Iris pigment epithelial cell (primary cell): ENCODE measurements around the gene SLC16A11.
A peak's percentile ranks its signal among the peaks of the same experiment; 100 is the strongest.
"Not testable (repeated sequence)": the region's sequence is repeated elsewhere in the genome, so short reads cannot be mapped to it uniquely, and the experiment has no call there.

Experiments used
- DNase-seq: peaks from one replicate; pipeline ENCODE4 v3.0.0-alpha.2; 2011; ENCODE audit warnings: low read depth

SLC16A11 gene

DNA sequence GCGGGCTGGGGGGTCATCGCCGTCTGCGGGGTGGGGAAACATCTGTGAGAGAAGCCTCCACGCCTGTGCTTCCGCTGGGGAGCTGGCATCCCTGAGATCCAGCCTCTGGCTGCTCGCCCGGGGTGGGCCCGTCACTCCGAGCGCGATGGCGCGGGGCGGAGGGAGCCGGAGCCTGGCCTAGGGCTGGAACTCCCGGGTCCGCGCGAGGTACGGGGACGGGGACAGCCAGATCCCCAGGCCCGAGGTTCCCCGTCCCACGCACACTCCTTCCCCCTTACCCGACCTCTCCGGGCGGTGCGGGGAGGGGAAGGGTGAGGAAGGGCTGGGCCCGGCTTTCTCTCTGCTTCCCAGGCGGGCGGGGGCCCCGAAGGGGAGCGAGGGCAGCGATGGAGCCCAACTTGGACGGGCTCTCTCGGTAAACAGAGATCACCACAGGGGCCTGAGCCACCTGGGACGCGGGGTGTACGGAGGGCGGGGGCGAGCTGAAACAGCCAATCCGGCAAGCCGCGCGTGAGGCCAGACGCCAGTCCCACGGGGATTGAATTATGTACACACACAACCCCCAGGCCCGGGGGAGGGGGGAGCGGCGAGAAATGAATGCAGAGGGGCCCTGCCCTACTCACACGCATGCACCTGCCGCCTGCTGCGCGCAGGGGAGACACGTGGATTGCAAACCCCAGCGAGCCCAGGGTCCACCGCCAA, at the start of gene SLC16A11:
Gene SLC16A11, minus strand, starts transcription at position 596 of the 702 bp plus-strand sequence. Its CDS starts 579 bp downstream, at position 17.
- no peak for DNase-seq

DNA sequence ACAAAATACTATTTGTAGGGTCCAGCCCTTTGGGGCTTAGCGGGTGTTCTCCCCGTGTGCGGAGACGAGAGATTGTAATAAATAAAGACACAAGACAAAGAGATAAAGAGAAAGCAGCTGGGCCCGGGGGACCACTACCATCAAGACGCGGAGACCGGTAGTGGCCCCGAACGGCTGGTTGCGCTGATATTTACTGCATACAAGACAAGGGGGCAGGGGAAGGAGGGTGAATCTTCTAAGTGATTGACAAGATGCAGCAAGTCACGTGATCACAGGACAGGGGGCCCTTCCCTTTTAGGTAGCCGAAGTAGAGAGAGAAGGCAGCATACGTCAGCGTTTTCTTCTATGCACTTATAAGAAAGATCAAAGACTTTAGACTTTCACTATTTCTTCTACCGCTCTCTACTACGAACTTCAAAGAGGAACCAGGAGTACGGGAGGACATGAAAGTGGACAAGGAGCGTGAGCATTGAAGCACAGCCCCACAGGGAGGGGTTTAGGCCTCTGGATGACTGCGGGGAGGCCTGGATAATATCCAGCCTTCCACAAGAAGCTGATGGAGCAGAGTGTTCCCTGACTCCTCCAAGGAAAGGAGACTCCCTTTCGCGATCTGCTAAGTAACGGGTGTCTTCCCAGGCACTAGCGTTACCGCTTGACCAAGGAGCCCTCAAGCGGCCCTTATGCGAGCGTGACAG, 47.6 kb upstream of the SLC16A11 start:
- DNase-seq: not testable (repeated sequence)

- DNase-seq: not testable (repeated sequence)
Measured at GRCh38 chr17:7089570-7089969, 45.7 kb upstream of the SLC16A11 start.

DNA sequence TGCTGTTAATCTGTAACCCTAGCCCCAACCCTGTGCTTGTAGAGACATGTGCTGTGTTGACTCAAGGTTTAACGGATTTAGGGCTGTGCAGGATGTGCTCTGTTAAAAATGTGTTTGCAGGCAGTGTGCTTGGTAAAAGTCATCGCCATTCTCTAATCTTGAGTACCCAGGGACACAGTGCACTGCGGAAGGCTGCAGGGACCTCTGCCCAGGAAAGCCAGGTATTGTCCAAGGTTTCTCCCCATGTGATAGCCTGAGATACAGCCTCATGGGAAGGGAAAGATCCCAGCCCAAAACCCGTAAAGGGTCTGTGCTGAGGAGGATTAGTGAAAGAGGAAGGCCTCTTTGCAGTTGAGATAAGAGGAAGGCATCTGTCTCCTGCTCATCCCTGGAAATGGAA, 44.5 kb upstream of the SLC16A11 start:
- DNase-seq: not testable (repeated sequence)

GRCh38 chr17:7084088-7084487, 40.2 kb upstream of the SLC16A11 start:
- DNase-seq: no peak

GRCh38 chr17:7083592-7083991, 39.7 kb upstream of the SLC16A11 start:
- peak; percentile 35 for DNase-seq

- no peak for DNase-seq
Measured at GRCh38 chr17:7081341-7082062, 37.6 kb upstream of the SLC16A11 start.

GRCh38 chr17:7080456-7081041, 36.7 kb upstream of the SLC16A11 start:
- no peak for DNase-seq

GRCh38 chr17:7079581-7080455, 35.9 kb upstream of the SLC16A11 start, which contains the start of gene CLEC10A:
Gene CLEC10A (minus strand): TSS chr17:7080251. CDS start chr17:7078812, 1,439 bp downstream.
- DNase-seq: no peak

DNA sequence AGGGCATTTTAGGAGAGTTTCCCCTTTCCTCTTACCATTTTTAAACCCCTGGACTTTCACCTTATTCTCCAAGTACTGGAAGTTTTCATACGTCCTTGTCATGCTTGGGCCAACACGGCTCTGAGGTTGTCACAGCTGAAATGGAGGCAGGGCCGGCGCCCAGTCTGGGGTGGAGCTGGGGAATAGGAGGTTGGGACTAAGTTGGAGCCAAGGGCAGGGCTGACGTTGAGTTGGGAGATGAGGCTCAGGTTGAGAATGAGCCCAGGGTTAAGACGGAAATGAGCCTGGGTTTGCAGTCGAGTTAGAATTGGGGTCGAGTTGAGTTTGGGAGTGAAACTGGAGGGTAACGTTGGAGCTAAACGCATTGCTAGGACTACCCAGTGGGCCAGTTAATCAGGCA, 34.8 kb upstream of the SLC16A11 start:
- no peak for DNase-seq

- no peak for DNase-seq
Measured at GRCh38 chr17:7077911-7078546, 34.1 kb upstream of the SLC16A11 start.

DNA sequence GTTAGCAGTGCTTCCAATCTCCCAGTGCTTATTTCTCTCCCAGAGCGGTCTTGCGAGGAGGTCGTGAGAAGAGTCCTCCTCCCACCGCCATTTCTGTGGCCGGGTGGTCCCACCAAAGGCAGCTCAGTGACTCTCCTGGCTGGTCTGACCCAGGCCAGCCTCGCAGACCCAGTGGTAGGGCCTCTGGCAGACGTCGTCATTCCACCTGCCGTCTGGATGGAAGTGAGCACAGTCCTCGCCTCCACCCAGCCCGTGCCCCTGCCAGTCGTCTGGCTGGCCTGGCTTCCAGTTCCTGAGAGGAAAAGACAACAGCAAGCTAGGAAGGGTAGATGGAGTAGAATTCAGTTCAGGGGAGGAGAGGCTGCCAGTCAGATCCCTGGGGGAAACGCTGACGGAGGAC, 31.0 kb upstream of the SLC16A11 start:
- no peak for DNase-seq

DNA sequence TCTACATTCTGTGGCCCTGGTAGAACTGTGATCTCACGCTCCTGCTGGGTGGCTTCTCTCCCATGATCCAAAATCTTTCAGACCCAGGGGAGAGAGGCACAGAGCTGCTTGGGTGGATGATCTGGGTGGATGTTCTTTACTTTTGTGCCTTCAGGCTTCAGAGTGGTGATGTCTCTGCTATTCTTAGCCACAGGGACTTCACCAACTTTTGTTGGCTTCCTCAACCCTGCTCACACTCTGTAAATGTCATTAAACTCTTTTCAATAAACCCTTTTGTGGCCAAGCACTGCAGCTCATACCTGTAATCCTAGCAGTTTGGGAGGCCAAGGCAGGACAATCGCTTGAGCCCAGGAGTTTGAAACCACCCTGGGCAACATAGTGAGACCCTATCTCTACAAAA, 28.5 kb upstream of the SLC16A11 start:
- no peak for DNase-seq

GRCh38 chr17:7070712-7071111, 26.8 kb upstream of the SLC16A11 start:
- no peak for DNase-seq

DNA sequence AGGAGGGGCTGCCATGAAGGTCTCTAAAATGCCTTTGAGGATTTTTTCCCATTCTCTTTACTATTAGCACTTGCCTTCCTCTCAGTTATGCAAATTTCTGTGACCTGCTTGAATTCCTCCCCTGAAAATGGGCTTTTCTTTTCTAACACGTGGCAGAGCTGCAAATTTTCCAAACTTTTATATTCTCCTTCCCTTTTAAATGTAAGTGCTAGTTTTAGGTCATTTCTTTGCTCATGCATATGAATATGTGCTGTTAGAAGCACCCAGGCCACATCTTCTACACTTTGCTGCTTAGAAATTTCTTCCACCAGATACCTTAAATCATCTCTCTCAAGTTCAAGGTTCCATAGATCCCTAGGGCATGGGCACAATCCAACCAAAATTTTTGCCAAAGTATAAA, 24.4 kb upstream of the SLC16A11 start:
- DNase-seq: no peak

GRCh38 chr17:7067198-7067597, 23.3 kb upstream of the SLC16A11 start:
- DNase-seq: no peak

DNA sequence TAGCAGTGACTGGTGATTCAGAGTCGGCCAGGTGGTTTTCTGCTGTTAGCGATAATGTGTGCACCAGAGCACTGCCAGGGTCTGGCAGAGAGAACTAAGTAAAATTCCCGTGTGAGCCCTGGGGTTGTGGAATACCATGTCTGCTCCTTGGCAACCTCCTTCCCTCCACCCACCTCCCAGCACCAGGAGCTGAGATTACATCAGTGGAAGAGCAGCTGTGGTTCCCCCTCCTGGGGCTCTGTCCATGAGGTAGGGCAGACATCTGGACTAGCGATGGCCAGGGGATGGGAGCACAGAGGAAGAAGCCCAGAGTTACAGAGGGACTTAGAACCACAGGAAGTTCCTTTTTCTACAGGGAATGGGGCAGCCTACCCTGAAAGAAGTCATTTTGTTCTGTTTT, 20.4 kb upstream of the SLC16A11 start:
- DNase-seq: peak; percentile 34

DNA sequence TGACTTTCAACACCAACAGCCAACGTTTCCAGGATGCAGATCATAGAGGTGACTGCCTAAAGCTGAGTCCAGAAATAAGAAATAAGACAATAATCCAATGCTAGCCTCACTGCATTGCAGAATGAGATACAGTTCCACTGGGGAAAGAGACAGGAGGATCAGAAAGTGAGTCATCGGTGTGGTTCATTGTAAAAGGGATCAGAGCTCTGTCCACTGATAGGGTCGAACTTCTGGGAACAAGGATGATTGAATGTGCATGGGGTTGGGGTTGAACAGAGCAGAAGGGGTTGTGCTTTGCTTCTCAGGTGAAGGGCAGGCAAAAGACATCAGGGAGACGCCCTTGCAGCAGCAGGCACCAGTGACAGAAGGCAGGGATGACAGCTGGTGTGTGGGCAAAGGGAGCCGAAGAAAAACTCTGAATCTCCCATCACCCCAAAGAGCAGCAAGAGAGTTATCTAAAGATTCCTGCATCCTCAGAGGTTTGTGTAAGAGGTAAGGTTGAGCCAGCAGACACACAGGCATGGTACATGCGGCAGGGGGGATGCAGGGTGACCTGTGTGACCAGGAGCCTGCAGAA, 19.7 kb upstream of the SLC16A11 start:
- DNase-seq: peak; percentile 31

DNA sequence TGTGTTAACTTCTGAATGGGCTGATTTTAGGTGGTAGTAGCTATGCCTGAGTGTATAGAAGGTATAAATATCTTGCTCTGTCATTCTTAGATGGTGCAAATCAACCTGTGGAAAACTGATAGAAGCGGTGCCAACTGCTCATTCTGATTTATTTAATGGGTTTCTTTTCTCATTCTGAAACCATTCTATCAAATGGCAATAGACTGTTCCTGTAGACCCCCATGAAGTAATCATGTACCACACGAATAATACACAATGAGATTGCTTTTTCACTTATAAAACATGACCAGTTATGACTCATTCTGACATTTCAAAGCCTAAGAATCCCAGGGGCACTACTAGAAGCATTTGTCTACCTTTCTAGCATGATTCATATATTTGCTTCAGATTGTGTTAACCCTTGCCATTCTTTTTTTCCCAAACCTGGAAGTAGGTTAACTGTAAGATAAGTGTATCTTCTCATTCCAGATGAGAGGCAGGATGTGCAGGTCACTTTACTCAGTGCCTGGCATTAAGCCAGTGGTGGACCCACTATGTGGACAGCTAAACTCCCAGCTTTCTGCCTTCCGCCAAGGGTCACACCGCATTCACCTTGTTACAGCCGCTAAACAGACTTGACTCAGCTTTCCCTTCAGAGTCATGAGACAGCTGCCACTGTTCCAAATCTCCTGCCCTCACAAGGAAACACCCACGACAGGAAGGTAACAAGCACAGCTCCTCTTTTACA, 16.4 kb upstream of the SLC16A11 start:
- DNase-seq: peak; percentile 85
